HG03342 (cell line): ENCODE results near the gene NDUFA7.
A peak's percentile ranks its signal among the peaks of the same experiment; 100 is the strongest.
"Not testable (repeated sequence)": the region's sequence is repeated elsewhere in the genome, so short reads cannot be mapped to it uniquely, and the experiment has no call there.

Source experiments
- ATAC-seq: cut with Tn5 transposase; IDR thresholded peaks from one replicate; pipeline ENCODE4 v1.9.1; 2021; ENCODE audit warnings: mild to moderate bottlenecking, moderate library complexity; ENCODE audit not compliant: unreplicated experiment

The NDUFA7 gene

GRCh38 chr19:8321067-8321985 is at the start of gene NDUFA7, which contains the start of gene RPS28:
TSS of gene NDUFA7 (minus strand) at chr19:8321375. CDS start at chr19:8321358, 17 bp downstream.
TSS of gene RPS28 (plus strand) at chr19:8321496. CDS start at chr19:8321531, 35 bp downstream.
- ATAC-seq = peak; percentile 84

DNA sequence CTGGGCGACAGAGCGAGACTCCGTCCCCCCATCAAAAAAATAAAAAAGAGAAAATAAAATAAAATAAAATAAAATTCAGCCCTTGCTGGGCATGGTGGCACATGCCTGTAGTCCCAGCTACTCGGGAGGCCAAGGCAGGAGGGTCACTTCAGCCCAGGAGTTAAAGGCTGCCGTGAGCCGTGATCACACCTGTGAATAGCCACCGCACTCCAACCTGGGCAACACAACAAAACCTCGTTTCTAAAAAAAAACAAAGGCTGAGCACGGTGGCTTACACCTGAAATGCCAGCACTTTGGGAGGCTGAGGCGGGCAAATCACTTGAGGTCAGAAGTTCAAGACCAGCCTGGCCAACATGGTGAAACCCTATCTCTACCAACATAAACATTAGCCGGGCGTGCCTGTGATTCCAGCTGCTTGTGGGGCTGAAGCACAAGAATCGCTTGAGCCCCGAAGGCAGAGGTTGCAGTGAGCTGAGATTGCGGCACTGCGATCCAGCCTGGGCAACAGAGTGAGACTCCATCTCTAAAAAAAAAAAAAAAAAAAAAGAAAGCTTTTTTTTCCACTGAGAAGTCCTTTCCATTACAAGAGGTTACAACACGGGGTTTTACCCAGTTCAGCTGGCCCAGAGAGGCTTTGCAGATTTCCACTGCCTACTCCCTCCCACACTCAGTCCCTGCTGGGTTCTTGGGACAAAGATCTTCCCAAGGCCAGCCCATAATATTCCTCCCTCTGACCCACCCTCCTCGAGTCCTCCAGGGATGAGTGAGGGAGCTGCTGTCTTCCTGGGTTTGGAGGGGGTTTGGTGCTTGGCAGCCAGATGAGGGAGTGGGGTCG is 49.2 kb upstream of the NDUFA7 start:
- no peak for ATAC-seq

DNA sequence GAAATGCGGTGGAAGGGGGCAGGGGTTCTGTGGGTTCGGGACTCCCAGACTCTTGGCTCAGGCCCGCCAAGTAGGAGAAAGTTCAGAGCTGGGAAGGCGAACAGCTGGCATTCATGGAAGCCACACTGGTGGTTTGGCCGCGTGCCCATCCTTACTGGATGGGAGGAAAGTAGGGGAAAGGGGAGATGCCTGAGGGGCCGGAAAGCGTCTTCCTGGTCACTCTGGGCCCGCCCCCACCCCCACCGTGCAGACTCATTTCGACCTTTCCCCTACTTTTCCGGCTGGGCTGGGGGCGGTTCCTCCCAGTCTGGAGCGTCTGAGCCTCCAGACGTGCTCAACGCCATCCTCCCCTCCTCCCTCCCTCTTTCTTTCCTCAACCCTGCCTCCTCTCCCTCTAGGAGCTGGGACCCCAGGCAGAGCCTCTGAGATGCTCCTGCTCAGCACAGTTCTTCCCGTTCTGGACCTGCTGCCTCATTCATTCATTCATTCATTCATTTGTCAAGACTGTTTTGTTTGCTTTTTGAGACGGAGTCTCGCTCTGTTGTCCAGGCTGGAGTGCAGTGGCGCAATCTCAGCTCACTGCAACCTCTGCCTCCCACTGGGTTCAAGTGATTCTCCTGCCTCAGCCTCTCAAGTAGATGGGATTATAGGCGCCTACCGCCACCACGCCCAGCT is 46.3 kb upstream of the NDUFA7 start:
- ATAC-seq = no peak

DNA sequence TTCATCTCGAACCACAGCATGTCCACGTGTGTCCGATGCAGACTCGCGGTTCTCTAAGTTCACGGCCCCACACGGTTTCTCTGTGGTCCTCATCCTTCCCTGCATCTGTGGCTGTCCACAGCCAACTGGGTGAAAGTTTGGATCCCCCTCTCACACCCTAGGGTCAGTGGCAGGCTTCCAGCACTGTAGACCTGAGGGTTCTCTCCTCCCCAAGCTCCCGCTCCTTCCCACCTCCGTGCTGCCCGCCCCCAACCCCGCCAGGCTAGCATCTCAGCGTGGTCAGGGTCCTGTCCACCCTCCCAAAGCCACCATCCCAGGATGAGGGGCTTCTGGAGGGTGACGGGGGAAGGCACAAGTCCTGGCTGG is 45.8 kb upstream of the NDUFA7 start:
- ATAC-seq = no peak

DNA sequence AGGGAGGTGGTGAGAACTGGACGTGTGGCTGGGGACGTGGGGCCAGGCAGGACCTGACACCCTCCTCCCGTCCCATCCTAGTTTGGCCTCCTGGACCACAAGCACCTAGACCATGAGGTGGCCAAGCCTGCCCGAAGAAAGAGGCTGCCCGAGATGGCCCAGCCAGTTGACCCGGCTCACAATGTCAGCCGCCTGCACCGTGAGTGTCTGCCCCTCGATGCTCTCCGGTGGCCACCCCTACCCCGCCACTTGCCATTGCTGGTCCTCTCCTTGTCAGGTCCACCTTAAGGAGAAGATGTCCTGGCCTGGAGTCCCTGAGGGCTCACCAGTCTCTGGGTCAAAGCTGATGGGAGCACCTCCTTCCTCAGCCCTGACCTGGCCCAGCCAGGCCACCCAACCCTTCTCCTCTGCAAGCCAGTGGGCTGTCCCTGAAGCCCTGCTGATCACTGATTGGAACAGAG is 45.0 kb upstream of the NDUFA7 start:
- ATAC-seq = no peak

- no peak for ATAC-seq
Measured at GRCh38 chr19:8363803-8364771, 42.9 kb upstream of the NDUFA7 start, which contains the start of gene ANGPTL4. TSS of gene ANGPTL4 (plus strand) at chr19:8364155. CDS start at chr19:8364322, 167 bp downstream.

GRCh38 chr19:8361921-8362793 is 41.0 kb upstream of the NDUFA7 start:
- ATAC-seq = no peak

DNA sequence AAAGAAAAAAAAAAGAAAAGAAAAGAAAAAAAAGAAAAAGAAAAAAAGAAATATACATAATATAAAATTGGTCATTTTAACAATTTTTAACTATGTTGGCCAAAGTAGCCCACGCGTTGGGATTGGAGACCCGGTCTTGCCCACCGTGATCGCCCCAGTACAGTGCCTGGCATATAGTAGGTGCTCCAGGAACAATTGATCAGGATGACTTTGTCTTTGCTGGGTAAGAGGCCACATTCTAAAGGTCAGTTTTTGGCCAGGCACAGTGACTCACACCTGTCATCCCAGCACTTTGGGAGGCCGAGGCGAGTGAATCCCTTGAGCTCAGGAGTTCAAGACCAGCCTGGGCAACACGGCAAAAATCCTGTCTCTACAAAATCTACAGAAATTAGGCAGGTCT is 39.0 kb upstream of the NDUFA7 start:
- ATAC-seq = no peak

GRCh38 chr19:8358948-8359347 is 37.8 kb upstream of the NDUFA7 start:
- ATAC-seq = no peak

DNA sequence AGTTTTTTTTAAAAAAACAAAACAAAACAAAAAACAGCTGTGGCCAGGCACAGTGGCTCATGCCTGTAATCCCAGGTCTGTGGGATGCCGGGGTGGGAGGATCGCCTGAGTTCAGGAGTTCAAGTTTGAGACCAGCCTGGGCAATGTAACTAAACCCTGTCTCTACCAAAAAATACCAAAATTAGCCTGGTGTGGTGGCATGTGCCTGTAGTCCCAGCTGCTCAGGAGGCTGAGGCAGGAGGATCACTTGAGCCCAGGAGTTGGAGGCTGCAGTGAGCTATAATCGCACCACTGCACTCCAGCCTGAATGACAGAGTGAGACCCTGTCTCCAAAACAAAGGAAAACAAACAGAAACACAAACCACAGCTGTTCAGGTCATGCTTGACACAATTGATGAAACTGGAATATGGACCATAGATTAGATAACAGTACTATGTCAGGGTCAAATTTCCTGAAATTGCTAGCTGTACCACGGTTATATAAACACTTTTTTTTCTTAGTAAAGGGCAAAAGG is 35.9 kb upstream of the NDUFA7 start:
- ATAC-seq = no peak

DNA sequence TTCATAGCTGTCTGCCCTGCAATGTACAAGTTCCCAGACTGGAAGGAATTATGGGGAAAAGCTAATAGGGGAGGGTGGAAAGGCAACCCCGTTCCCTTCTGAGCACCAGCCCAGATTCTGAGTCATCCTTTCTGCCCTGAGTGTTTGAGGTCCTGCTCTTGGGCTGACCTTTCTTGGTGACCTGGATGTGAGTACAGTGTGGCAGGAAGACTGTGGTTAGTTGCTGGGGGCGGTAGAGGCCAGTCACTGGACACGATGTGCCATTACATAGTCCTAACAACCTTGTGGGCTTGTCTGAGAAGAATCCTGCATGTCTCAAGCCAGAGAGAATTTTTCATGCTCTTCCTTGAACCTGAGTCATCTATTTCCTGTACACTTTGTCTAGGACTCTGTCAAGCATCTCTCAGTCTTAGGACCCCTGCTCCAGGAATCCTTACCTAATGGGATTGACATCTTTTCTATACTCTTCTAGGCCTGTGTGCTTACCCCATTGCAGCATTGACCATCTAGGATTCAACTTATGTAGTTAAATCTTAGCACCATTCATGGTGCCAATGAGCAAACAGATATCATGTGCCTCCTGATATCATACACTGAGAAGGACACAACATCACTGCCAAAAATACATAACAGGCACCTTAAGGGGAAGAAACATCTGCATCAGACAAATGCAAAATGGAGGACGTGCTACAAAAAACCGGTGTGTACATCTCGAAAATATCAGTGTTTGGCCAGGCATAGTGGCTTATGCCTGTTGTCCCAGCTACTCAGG is 34.6 kb upstream of the NDUFA7 start:
- ATAC-seq = no peak

DNA sequence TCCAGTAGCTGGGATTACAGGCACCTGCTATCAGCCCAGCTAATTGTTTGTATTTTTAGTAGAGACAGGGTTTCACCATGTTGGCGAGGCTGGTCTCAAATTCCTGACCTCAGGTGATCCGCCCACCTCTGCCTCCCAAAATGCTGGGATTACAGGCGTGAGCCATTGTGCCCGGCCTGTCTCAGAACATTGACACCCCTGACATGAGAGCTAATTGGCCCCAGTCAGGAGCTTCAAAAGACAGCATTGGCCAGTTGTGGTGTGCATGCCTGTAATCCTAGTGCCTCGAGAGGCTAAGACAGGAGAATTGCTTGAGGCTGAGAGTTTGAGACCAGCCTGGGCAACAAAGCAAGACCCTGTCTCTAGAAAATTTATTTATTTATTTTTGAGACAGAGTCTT is 31.7 kb upstream of the NDUFA7 start:
- not testable (repeated sequence) for ATAC-seq

GRCh38 chr19:8352134-8352827 is 31.1 kb upstream of the NDUFA7 start:
- ATAC-seq = no peak

DNA sequence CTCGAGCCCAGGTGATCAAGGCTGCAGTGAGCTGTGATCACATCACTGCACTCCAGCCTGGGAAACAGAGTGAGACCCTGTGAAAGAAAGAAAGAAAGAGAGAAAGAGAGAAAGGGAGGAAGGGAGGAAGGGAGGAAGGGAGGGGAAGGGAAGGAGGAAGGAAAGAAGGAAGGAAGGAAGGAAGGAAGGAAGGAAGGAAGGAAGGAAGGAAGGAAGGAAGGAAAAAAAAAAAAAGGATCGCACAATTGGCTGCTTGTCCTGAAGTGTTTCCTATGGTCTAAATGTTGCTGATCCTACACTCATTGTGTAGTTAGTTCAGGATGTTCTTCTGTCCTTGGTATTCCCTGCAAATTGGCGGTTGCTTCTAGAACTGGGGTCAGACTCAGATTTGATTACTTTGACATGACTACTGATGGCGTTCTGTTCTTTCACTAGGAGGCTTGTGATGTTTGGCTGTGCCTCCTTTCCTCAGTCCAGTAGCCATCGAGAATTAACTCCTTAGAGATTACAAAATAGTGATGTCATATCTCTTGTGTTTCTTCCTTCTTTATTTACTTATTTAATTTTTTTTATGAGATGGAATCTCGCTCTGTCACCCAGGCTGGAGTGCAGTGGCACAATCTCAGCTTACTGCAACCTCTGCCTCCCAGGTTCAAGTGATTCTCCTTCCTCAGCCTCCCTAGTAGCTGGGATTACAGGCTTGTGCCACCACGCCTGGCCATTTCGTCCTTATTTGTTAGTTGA is 28.6 kb upstream of the NDUFA7 start:
- ATAC-seq = not testable (repeated sequence)

DNA sequence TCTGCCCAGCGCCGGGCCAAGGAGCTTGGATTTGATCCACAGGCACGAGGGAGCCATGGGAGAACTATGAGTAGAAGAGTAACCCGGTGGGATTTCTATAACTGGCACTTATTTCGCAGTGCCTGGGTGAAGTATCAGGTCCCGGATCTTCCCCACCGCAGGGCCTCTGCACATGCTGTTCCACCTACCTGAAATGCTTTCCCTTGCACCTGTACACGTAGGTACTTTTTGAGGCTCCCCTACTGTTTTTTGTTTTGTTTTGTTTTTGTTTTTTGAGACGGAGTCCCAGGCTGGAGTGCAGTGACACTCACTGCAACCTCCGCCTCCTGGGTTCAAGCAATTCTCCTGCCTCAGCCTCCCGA is 22.3 kb upstream of the NDUFA7 start:
- no peak for ATAC-seq

- ATAC-seq = peak; percentile 89
Measured at GRCh38 chr19:8342684-8343482, 21.7 kb upstream of the NDUFA7 start, which contains the start of gene KANK3. TSS of gene KANK3 (minus strand) at chr19:8343262. CDS start at chr19:8337828, 5,434 bp downstream.
